Measurements from ENCODE around the gene DBT. TPM values are rescaled to one million over a fixed set of nuclear protein-coding genes. Genes with fewer than 3 reads are reported as not detected.

Gene DBT
- total and polyA plus RNA-seq, 2 donors (not counting 1 experiment from before 2014, with no cell fraction given): 2.6 to 15.1 TPM

DNA sequence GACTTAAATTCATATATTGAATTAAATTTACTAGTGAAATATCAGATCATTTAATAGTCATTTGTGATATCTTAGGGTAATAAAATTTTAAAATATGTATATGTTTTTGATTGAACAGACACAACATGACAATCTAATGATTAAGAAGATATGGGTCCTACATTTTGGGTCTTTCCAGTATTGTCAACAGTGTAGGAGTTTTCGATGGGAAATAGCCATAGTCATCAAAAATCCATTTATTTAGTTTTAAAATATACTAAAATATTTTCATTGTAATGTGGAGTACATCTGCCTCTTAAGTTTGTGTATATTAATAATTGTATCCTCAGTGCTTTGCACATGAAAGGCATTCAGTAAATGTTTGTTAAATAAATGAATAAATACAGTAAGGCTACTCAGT lies 102.7 kb downstream of the DBT start:
- no CpG with 5 or more reads among the region's 1 CpG for WGBS (ENCODE audit: insufficient coverage)
- no peaks in the 10 kb centered on the region for H3K27me3 ChIP-seq (replicated peaks in 1 of 4; ENCODE audit: control extremely low read depth in 1 of 4, control insufficient read depth in 3 of 4, insufficient read depth in 4 of 4, low read length in 3 of 4)
- no peak overlapping the region for H3K4me2 ChIP-seq (replicated peaks; ENCODE audit: low read depth, low read length, poor library complexity, severe bottlenecking)
- ATAC-seq (ENCODE audit: low read depth) (no peak), DNase-seq (no peak)
- ChIA-PET CTCF (interaction anchor here (1.0 kb wide), 1 partner anchor 11 kb away, joined by 3 read pairs; no protein-coding TSS in a partner anchor), POLR2A (no interaction called here)
- H3K9me3 ChIP-seq (ENCODE audit: control extremely low read depth in 1 of 3, control insufficient read depth in 2 of 3, insufficient read depth in 1 of 3, low read length in 2 of 3): no peaks in the 10 kb centered on the region
- H3K79me2 ChIP-seq (ENCODE audit: control insufficient read depth, insufficient read depth, low read length): no peaks in the 10 kb centered on the region
- no peak overlapping the region for H3K4me3 Mint-ChIP-seq
- H3K4me1 Mint-ChIP-seq: peaks cover under 1% of the 10 kb centered on the region
- peaks cover 0 to 1% of the 10 kb centered on the region in 2 donors for H3K4me1 ChIP-seq (ENCODE audit: control insufficient read depth in 2 of 2, insufficient read depth in 2 of 2, low read length in 2 of 2)
- peaks cover 4 to 47% of the 10 kb centered on the region in 2 experiments for H3K36me3 ChIP-seq (replicated peaks in 1 of 2; ENCODE audit: control extremely low read depth in 1 of 2, control insufficient read depth in 1 of 2, extremely low read depth in 1 of 2, insufficient read depth in 2 of 2, low read length in 1 of 2)
- H3K9me3 Mint-ChIP-seq (ENCODE audit: insufficient read depth): no peaks in the 10 kb centered on the region
- no peak overlapping the region for H2AFZ ChIP-seq (ENCODE audit: insufficient read depth, low read depth, low read length, poor library complexity, severe bottlenecking)
- no peak overlapping the region for H3K9ac ChIP-seq (ENCODE audit: low read length)
- no peaks in the 10 kb centered on the region for H3K27me3 Mint-ChIP-seq
- TF ChIP-seq, protein P1, sequence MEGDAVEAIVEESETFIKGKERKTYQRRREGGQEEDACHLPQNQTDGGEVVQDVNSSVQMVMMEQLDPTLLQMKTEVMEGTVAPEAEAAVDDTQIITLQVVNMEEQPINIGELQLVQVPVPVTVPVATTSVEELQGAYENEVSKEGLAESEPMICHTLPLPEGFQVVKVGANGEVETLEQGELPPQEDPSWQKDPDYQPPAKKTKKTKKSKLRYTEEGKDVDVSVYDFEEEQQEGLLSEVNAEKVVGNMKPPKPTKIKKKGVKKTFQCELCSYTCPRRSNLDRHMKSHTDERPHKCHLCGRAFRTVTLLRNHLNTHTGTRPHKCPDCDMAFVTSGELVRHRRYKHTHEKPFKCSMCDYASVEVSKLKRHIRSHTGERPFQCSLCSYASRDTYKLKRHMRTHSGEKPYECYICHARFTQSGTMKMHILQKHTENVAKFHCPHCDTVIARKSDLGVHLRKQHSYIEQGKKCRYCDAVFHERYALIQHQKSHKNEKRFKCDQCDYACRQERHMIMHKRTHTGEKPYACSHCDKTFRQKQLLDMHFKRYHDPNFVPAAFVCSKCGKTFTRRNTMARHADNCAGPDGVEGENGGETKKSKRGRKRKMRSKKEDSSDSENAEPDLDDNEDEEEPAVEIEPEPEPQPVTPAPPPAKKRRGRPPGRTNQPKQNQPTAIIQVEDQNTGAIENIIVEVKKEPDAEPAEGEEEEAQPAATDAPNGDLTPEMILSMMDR (IDR thresholded peaks at IDR 0.05): no peak
- no peak for TF ChIP-seq EZH2 (IDR thresholded peaks at IDR 0.05; ENCODE audit: borderline replicate concordance, insufficient read depth, low read depth, low read length, poor library complexity, severe bottlenecking)
- H3K4me3 ChIP-seq (ENCODE audit: control extremely low read depth in 1 of 5, extremely low read depth in 1 of 5, insufficient read depth in 1 of 5, low read depth in 2 of 5, low read length in 4 of 5): no peak overlapping the region
- no peak overlapping the region for H3K27ac Mint-ChIP-seq
- H3K27ac ChIP-seq (ENCODE audit: low read length in 2 of 2): no peak overlapping the region
- H4K20me1 ChIP-seq (ENCODE audit: control insufficient read depth, insufficient read depth, low read length, poor library complexity, severe bottlenecking): no peaks in the 10 kb centered on the region
- intact Hi-C loops (cut with micrococcal nuclease): no loop called here

DNA sequence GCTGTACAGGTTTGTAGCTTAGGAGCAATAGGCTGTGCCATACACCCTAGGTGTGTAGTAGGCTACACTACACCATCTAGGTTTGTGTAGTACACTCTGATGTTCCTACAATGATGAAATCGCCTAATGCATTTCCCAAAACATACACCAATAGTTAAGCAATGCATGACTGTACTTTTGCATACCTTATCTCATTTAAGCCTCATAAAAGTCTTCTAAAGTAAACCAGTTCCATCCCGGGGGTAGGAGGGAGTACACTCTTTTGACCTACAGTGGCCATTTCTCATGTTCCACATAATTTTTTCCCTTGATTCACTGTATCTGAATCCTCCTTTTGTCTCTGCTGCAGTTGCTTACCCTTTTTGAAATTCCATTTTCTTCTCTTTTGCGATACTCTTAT lies 104.5 kb downstream of the DBT start:
- Mint-ChIP-seq H3K27ac (peak overlapping the region; percentile 15), H3K4me3 (no peak overlapping the region), H3K4me1 (no peaks in the 10 kb centered on the region), H3K27me3 (no peaks in the 10 kb centered on the region), H3K9me3 (ENCODE audit: insufficient read depth) (no peaks in the 10 kb centered on the region)
- Histone ChIP-seq H3K4me2 (replicated peaks; ENCODE audit: low read depth, low read length, poor library complexity, severe bottlenecking) (no peak overlapping the region), H3K27ac (ENCODE audit: low read length in 2 of 2) (no peak overlapping the region), H3K27me3 (replicated peaks in 1 of 4; ENCODE audit: control extremely low read depth in 1 of 4, control insufficient read depth in 3 of 4, insufficient read depth in 4 of 4, low read length in 3 of 4) (no peaks in the 10 kb centered on the region), H3K79me2 (ENCODE audit: control insufficient read depth, insufficient read depth, low read length) (no peaks in the 10 kb centered on the region), H3K9me3 (ENCODE audit: control extremely low read depth in 1 of 3, control insufficient read depth in 2 of 3, insufficient read depth in 1 of 3, low read length in 2 of 3) (no peaks in the 10 kb centered on the region), H4K20me1 (ENCODE audit: control insufficient read depth, insufficient read depth, low read length, poor library complexity, severe bottlenecking) (no peaks in the 10 kb centered on the region), H3K4me1 (ENCODE audit: control insufficient read depth in 2 of 2, insufficient read depth in 2 of 2, low read length in 2 of 2) (no peaks in the 10 kb centered on the region), H3K9ac (ENCODE audit: low read length) (no peak overlapping the region), H3K36me3 (replicated peaks in 1 of 2; ENCODE audit: control extremely low read depth in 1 of 2, control insufficient read depth in 1 of 2, extremely low read depth in 1 of 2, insufficient read depth in 2 of 2, low read length in 1 of 2) (peaks cover 7 to 65% of the 10 kb centered on the region in 2 experiments), H3K4me3 (ENCODE audit: control extremely low read depth in 1 of 5, extremely low read depth in 1 of 5, insufficient read depth in 1 of 5, low read depth in 2 of 5, low read length in 4 of 5) (no peak overlapping the region), H2AFZ (ENCODE audit: insufficient read depth, low read depth, low read length, poor library complexity, severe bottlenecking) (no peak overlapping the region)
- CTCF ChIA-PET: no interaction called here
- ATAC-seq (ENCODE audit: low read depth) (no peak), DNase-seq (no peak)
- POLR2A ChIA-PET: no interaction called here
- intact Hi-C loops (cut with micrococcal nuclease): no loop called here
- TF ChIP-seq EZH2 (IDR thresholded peaks at IDR 0.05; ENCODE audit: borderline replicate concordance, insufficient read depth, low read depth, low read length, poor library complexity, severe bottlenecking): no peak
- TF ChIP-seq, protein P1 (IDR thresholded peaks at IDR 0.05): no peak
- 100% methylated on average over 1 of the region's 3 CpGs for WGBS (ENCODE audit: insufficient coverage)

Measured in B cell (primary cell).